Esophagus muscularis mucosa (tissue), 3 donors: ENCODE results near the gene AGXT.

ENCODE experiments used
- POLR2A ChIP-seq: fragments of 450-650 bp; IDR thresholded peaks from one replicate; pipeline ENCODE4 v1.6.1; 2017; ENCODE audit warnings: antibody characterized with exemption, moderate library complexity, mild to moderate bottlenecking, low read depth
- POLR2AphosphoS5 ChIP-seq, 2 donors: sonication (generic); formaldehyde crosslinking; IDR thresholded peaks; one replicate each; pipeline ENCODE4 v1.6.1; 2017; ENCODE audit warnings: antibody characterized with exemption in 2 of 2
- TF ChIP-seq, protein P1 (sequence below), 3 experiments: fragments of 200-600 bp in 2 of 3; fragments of 450-650 bp in 1 of 3; sonication (generic) in 2 of 3; IDR thresholded peaks; one replicate each; pipeline ENCODE4 v1.5.1; 2017 to 2019; ENCODE audit warnings: antibody characterized with exemption in 3 of 3, mild to moderate bottlenecking in 2 of 3, moderate library complexity in 1 of 3

DNA sequence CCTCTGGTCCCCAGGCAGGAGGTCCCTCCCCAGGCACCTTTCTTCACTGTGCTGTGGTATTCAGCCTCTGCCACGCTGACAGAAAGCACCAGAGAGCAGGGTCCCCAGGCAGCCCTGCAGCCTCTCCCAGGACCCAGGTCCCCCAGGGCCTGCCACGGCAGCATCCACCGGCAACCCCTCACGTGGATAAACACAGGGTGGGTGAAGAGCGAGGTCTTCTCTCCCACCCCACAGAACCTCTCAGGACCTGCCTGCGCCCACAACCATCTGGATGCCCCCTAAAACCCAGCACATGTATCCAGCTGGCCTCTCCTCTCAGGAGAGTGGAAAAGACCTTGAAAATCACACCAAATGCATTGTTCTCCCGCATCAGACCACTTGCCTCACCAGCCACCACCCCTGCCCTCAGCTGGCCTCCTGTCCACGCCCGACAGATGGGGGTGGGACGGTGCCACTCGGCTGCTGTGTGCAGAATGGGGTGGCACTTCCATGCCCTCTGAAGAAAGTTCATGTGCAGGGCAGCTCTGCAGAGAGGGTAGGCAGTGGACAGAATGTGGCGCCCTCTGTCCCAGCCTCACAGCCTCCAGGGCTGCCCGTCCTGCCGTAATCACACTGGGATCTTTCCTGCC, 33.5 kb downstream of the AGXT start:
- TF ChIP-seq POLR2AphosphoS5 (IDR thresholded peaks at IDR 0.05) (no peak), POLR2A (no peak)
- TF ChIP-seq, protein P1, sequence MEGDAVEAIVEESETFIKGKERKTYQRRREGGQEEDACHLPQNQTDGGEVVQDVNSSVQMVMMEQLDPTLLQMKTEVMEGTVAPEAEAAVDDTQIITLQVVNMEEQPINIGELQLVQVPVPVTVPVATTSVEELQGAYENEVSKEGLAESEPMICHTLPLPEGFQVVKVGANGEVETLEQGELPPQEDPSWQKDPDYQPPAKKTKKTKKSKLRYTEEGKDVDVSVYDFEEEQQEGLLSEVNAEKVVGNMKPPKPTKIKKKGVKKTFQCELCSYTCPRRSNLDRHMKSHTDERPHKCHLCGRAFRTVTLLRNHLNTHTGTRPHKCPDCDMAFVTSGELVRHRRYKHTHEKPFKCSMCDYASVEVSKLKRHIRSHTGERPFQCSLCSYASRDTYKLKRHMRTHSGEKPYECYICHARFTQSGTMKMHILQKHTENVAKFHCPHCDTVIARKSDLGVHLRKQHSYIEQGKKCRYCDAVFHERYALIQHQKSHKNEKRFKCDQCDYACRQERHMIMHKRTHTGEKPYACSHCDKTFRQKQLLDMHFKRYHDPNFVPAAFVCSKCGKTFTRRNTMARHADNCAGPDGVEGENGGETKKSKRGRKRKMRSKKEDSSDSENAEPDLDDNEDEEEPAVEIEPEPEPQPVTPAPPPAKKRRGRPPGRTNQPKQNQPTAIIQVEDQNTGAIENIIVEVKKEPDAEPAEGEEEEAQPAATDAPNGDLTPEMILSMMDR (IDR thresholded peaks at IDR 0.05), result no peak
